TTC549 (cell line): ENCODE results near the gene KRTAP10-9.
"Not testable (repeated sequence)": the region's sequence is repeated elsewhere in the genome, so short reads cannot be mapped to it uniquely, and the experiment has no call there.

Source experiments
- FAIRE-seq: peaks from 2 replicates; lab custom pipeline; 2012; peaks lifted over from hg19 to GRCh38; lab: Jason Lieb, UNC

KRTAP10-9 gene

DNA sequence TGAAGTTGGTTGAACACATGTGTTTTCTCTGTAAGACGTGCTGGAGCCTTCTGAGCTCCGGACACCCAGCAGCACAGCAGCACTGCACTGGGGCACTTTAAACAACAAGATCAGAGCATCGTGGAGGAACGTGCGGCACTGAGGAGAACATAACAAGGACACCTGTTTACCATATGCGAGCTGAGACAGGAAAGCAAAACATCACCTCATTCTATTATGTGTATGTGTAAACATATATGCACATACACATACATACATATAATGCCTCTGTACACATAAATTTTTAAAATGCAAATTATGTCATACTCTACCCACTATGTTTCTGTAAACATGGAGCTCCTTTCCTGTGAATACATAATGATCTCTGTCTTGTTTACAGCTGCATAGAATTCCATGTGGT is 31.4 kb upstream of the KRTAP10-9 start:
- no peak for FAIRE-seq

DNA sequence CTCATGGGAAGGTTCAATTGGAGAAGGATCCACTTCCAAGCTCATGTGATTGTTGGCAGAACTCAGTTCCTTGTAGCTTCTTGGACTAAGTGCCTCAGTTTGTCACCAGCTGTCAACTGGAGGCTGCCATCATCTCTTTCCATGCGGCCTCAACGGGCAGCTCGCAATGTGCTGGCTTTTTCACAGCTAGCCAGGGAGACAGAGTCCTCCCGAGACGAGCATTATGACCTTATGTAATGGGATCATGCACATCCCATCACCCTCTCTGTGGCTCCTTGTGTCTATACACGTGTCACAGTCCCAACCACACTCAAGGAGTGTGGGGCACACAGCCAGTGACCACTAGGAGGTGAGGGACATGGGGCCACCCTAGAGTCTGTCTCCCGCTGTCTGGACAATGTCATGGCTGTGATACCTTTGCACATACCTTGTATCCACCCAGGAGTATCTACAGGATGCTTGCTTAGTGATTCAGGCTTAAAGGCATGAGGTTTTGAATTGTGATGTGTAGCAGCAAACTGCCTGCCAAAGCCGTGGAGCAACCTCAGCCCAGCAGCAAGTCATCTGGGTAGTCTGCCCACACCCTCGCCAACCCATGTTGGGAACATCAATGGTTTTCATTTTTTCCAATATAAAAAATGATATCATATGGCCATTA is 30.7 kb upstream of the KRTAP10-9 start:
- FAIRE-seq = no peak

DNA sequence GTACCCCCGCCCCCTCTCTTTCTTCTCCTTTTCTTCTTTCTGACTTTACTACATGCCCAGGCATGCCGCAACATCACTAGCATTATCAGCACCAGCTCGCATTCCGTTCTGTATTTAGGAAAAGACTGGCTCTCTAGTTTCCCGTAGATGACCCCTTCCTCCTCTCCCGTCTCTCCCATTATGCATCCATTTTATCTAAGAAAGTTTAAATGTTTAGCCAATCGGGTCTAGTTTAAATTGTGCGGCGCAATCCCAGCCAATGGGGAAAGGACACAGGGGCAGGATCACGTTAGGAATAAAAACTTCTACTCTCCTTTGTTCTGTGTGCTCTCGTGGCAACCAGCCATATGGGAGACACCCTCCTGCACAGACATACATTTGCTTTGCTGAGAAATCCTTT is 28.8 kb upstream of the KRTAP10-9 start:
- no peak for FAIRE-seq

DNA sequence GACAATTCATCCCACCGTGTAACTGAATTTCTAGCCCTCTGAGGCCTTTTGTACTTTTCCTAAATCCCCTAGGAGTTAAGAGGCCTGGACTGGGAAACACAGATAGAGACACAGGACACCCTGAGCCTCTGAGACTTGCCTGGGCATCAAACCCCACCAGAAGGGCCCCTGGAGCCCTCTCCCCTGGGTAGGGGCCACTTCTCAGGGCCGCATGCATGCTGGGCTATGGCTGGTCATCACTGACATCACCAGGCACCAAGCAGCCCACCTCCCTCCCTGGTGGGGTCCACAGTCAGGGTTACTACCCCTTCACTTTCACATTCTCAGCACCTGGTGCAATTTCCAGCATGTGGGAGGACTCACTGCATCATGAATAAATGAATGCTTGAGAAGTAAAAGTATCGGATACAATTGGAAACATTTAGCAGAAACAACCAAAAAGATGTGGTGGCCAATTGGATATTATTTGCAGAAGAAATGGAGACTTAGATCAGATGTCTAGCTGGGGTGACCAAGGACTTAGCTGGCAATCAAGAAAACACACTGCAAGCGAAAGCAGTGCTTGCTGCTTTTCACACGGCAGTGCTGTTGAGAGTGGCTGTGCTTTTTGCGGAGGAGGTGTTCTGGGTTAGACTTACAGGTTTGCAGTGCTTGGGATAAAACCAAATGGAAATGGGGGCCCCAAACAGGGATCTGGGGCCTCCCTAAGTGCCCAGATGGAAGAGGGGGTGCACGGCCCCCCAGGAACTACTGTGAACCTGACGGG is 27.4 kb upstream of the KRTAP10-9 start:
- no peak for FAIRE-seq

GRCh38 chr21:44600118-44600978 is 26.5 kb upstream of the KRTAP10-9 start, which contains the start of gene KRTAP10-7:
KRTAP10-7 (plus strand) TSS chr21:44600597; CDS start chr21:44600622, 25 bp downstream.
- not testable (repeated sequence) for FAIRE-seq

GRCh38 chr21:44601091-44601490 is 25.8 kb upstream of the KRTAP10-9 start:
- not testable (repeated sequence) for FAIRE-seq

DNA sequence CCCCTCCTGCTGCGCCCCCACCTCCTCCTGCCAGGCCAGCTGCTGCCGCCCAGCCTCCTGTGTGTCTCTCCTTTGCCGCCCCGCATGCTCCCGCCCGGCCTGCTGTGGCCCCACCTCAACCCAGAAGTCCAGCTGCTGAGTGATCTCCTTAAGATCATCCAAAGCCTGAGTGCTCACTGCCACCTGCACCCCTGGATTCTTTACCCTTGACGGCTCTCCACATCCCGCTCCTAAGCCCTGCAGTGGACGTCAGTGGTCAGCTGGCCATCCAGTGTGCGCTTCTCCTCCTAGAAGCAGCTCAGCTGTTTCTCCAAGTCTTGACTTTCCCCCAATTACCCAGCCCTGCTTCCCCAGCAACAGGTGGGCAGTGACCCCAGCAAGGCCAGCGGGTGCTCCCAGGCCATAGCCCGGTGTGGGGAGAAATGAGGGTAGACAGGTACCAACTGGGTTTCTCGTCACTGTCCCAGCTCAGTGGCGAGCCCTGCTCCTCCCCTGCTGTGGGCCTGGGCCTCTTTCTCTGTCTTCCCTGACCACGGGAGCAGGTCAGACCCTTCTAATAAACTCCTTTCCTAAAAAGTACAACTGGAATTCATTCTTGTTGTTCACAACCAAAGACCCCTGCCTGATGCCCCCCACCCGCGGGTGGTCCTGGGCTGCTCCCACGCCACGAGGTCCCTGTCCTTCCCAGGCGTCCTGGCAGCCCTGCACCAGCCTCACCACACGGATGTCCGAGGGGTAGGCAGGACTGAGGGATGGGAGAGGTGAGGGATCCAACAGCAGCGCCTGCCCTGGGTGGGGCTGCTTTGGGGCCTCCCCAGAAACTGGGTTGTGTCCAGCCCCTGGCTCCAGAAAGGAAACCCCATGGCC is 25.1 kb upstream of the KRTAP10-9 start:
- FAIRE-seq = no peak

GRCh38 chr21:44602463-44602850 is 24.4 kb upstream of the KRTAP10-9 start:
- no peak for FAIRE-seq

GRCh38 chr21:44603109-44603875 is 23.6 kb upstream of the KRTAP10-9 start:
- no peak for FAIRE-seq

DNA sequence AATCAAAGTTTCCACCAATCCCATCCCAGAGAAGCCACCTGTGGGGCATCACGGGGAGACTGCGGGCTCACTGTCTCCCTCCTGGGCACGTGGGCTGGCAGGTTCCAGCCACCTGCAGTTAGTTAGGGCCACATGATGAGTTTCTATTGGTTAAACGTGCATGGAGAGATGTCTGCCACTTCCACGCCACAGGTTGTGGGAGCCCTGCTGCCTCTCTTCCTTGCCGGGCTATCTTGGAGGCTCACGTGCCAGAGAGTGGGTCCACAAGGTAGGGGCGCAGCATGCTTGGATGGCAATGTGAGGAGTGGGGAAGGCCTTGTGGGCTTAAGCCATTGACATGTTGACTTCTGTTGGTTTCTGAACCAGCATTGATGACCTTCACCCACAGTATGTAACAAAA is 23.0 kb upstream of the KRTAP10-9 start:
- FAIRE-seq = no peak

- no peak for FAIRE-seq
Measured at GRCh38 chr21:44606495-44606894, 20.4 kb upstream of the KRTAP10-9 start.

- no peak for FAIRE-seq
Measured at GRCh38 chr21:44609193-44609592, 17.7 kb upstream of the KRTAP10-9 start.

GRCh38 chr21:44610157-44610843 is 16.6 kb upstream of the KRTAP10-9 start:
- FAIRE-seq = not testable (repeated sequence)

DNA sequence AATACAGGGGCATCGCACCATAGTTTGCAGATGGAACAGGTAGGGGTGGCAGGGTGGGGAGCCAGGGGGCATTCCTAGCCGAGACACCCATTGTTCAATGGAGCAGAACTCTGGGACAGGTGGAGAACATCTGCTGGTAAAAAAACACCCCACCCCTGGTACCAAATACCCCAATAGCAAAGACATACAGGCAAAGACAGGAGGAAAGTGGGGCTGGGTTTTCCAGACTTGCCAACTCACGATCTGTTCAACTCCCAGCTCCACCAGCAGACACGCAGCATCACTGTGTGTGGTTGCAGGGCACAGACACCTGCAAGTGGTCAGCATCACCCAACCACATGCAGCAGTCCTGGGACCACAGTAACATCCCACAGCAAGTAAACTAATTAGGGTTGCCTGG is 15.3 kb upstream of the KRTAP10-9 start:
- no peak for FAIRE-seq

GRCh38 chr21:44612029-44612486 is 14.8 kb upstream of the KRTAP10-9 start, which contains the start of gene KRTAP10-8:
KRTAP10-8 (plus strand) TSS chr21:44612079; CDS start chr21:44612101, 22 bp downstream.
- FAIRE-seq = no peak

- no peak for FAIRE-seq
Measured at GRCh38 chr21:44612669-44613229, 14.1 kb upstream of the KRTAP10-9 start.

- FAIRE-seq = no peak
Measured at GRCh38 chr21:44613386-44614155, 13.3 kb upstream of the KRTAP10-9 start.

GRCh38 chr21:44614161-44614631 is 12.7 kb upstream of the KRTAP10-9 start:
- no peak for FAIRE-seq

DNA sequence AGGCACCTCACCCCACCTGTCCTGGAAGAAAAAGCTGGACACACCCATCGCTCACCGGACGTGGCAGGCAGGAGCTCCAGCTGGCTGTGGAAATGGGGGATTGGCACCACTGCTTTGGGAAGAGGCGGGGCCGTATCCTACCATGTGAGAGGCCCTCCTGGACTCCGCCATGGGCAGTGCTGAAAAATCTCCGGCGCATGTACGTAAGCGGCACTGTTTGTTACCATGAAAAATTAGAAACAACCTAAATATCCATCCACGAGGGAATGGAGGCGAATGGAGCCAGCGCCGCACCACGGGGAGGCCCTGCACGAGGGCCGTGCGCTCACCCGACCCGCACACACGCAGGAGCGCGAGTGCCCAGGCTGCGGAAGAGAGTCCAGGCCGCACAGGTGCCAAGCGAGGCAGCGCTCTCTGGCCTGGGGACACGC is 11.9 kb upstream of the KRTAP10-9 start:
- FAIRE-seq = no peak
